B cell (primary cell): Measurements from ENCODE around the gene CHIA.

ENCODE experiments used
- EZH2 ChIP-seq: IDR thresholded peaks from 2 replicates; pipeline ENCODE4 v1.6.1; 2012; ENCODE audit warnings: borderline replicate concordance, low read depth, mild to moderate bottlenecking, moderate library complexity, low read length; ENCODE audit not compliant: insufficient read depth, poor library complexity, severe bottlenecking
- TF ChIP-seq, protein P1 (sequence below): fragments of 200-600 bp; IDR thresholded peaks from one replicate; pipeline ENCODE4 v1.8.0; 2022; ENCODE audit warnings: antibody characterized with exemption, mild to moderate bottlenecking

DNA sequence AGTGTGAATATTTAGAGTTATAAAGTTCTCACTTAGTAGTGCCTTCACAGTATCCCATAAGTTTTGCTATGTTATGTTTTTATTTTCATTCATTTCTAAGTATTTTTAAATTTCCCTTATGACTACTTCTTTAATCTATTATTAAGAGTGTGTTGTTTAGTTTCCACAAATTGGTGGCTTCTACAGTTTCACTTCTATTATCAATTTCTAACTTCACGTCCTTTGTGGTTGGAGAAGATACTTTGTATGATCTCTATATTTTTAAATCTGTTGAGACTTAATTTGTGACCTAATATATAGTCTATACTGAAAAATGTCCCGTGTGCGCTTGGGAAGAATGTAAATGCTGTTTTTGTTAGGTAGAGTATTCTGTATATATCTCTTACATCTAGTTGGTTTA, 11.7 kb downstream of the CHIA start:
- TF ChIP-seq EZH2 = no peak
- TF ChIP-seq, protein P1, sequence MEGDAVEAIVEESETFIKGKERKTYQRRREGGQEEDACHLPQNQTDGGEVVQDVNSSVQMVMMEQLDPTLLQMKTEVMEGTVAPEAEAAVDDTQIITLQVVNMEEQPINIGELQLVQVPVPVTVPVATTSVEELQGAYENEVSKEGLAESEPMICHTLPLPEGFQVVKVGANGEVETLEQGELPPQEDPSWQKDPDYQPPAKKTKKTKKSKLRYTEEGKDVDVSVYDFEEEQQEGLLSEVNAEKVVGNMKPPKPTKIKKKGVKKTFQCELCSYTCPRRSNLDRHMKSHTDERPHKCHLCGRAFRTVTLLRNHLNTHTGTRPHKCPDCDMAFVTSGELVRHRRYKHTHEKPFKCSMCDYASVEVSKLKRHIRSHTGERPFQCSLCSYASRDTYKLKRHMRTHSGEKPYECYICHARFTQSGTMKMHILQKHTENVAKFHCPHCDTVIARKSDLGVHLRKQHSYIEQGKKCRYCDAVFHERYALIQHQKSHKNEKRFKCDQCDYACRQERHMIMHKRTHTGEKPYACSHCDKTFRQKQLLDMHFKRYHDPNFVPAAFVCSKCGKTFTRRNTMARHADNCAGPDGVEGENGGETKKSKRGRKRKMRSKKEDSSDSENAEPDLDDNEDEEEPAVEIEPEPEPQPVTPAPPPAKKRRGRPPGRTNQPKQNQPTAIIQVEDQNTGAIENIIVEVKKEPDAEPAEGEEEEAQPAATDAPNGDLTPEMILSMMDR = no peak
